ENCODE measurements around the gene E2F6. TPM values are rescaled to one million over a fixed set of nuclear protein-coding genes. Genes with fewer than 3 reads are reported as not detected.

E2F6 gene
- total RNA-seq, 1 experiment from 2014 or later = 21.8 TPM

GRCh38 chr2:11478899-11479605 lies 13.1 kb upstream of the E2F6 start:
- no peak overlapping the region for H3K14ac ChIP-seq (ENCODE audit: insufficient read depth, low read length)
- H2BK120ac ChIP-seq (ENCODE audit: low read depth, low read length, poor library complexity, severe bottlenecking) = no peak overlapping the region
- no peak overlapping the region for H3K4me2 ChIP-seq (ENCODE audit: insufficient read depth, insufficient read length, low read length)
- no peak overlapping the region for H3K27ac ChIP-seq (ENCODE audit: insufficient read length, low read depth, low read length)
- peaks cover 16% of the 10 kb centered on the region for H3K23me2 ChIP-seq (ENCODE audit: insufficient read length, low read depth, low read length, poor library complexity, severe bottlenecking)
- no peak overlapping the region for H2AK5ac ChIP-seq (ENCODE audit: insufficient read length, low read length)
- no peak overlapping the region for H3T11ph ChIP-seq (ENCODE audit: low read length)
- H3K18ac ChIP-seq (ENCODE audit: insufficient read length, low read depth, low read length) = no peak overlapping the region
- H2BK15ac ChIP-seq (ENCODE audit: low read depth, low read length) = no peak overlapping the region
- no peak for TF ChIP-seq CTCF (conservative IDR thresholded peaks at IDR 0.05)
- no peak overlapping the region for H3K4ac ChIP-seq (ENCODE audit: low read depth, low read length)
- peak overlapping the region in 1 of 3 experiments; percentile 24; a peak in 1 of 7 replicates for H3K27ac Mint-ChIP-seq
- no peak overlapping the region for H4K8ac ChIP-seq (replicated peaks; ENCODE audit: insufficient read length, low read depth, low read length)
- peaks cover 0 to 2% of the 10 kb centered on the region in 2 experiments; a peak in 2 of 5 replicates for H3K9me3 Mint-ChIP-seq
- peaks cover 0 to 2% (median 2%) of the 10 kb centered on the region in 3 experiments; a peak in 4 of 7 replicates for H3K36me3 Mint-ChIP-seq (ENCODE audit: insufficient read depth in 1 of 3, low read depth in 3 of 3)
- no peak overlapping the region for H3K23ac ChIP-seq (ENCODE audit: insufficient read length, low read depth, low read length)
- peaks cover 26% of the 10 kb centered on the region for H3K27me3 Mint-ChIP-seq (ENCODE audit: low read depth)
- H3K79me1 ChIP-seq (ENCODE audit: insufficient read depth, low read depth, low read length, poor library complexity, severe bottlenecking) = no peaks in the 10 kb centered on the region
- H2BK5ac ChIP-seq (ENCODE audit: insufficient read length, low read length) = no peak overlapping the region
- H4K5ac ChIP-seq (ENCODE audit: insufficient read length, low read depth, low read length) = no peak overlapping the region
- no peaks in the 10 kb centered on the region; the same call in 1 of the 2 replicates for H3K27me3 ChIP-seq (ENCODE audit: insufficient read depth, low read length)
- no peaks in the 10 kb centered on the region for H3K79me2 ChIP-seq (ENCODE audit: insufficient read depth, low read length)
- peaks cover 2 to 18% of the 10 kb centered on the region in 2 experiments for H3K4me1 Mint-ChIP-seq
- H3K9ac ChIP-seq (ENCODE audit: extremely low read depth, insufficient read length, low read length) = no peak overlapping the region
- peaks cover 3% of the 10 kb centered on the region for H4K20me1 ChIP-seq (ENCODE audit: control insufficient read depth, insufficient read depth, insufficient read length)
- no peaks in the 10 kb centered on the region for H3K9me3 ChIP-seq (ENCODE audit: control insufficient read depth, low read depth, low read length)
- no peaks in the 10 kb centered on the region; the same call in 1 of the 2 replicates for H3K4me1 ChIP-seq (ENCODE audit: insufficient read depth, low read length)
- WGBS (ENCODE audit: extremely low coverage, insufficient read length, low lambda C conversion rate) = no CpG with 5 or more reads among the region's 12 CpGs
- no peak overlapping the region for H3K56ac ChIP-seq (ENCODE audit: insufficient read length, low read depth, low read length)
- no peak overlapping the region for H3K4me3 Mint-ChIP-seq
- no peak overlapping the region for H2BK20ac ChIP-seq (ENCODE audit: low read depth, low read length, poor library complexity, severe bottlenecking)
- H2AFZ ChIP-seq (ENCODE audit: low read length) = no peak overlapping the region
- H4K91ac ChIP-seq (ENCODE audit: insufficient read length, low read depth, low read length) = no peak overlapping the region
- no peak for DNase-seq
- H2BK12ac ChIP-seq (ENCODE audit: insufficient read length, low read depth, low read length) = no peak overlapping the region

Measured in H9 (cell line).